ENCODE data around the gene TGM3.

DNA sequence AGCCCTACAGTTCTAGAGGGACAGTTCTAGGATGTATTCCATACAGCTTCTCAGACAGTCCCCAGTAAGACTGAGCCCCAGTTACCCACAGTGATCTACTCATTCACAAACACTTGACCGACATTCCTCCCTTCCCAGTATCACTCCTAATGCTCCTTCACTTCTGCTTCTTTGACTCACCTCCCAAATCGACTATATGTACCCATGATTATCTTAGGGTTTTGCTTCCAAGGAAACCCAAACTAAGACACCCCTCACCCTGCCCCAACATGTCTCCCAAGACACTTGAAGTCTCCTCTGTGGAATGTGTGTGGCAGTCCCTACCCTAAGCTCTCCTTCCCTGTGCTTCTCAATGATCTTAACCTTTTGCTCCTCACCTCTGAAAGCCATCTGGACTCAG, 61.3 kb downstream of the TGM3 start:
- TF ChIP-seq, protein P1, sequence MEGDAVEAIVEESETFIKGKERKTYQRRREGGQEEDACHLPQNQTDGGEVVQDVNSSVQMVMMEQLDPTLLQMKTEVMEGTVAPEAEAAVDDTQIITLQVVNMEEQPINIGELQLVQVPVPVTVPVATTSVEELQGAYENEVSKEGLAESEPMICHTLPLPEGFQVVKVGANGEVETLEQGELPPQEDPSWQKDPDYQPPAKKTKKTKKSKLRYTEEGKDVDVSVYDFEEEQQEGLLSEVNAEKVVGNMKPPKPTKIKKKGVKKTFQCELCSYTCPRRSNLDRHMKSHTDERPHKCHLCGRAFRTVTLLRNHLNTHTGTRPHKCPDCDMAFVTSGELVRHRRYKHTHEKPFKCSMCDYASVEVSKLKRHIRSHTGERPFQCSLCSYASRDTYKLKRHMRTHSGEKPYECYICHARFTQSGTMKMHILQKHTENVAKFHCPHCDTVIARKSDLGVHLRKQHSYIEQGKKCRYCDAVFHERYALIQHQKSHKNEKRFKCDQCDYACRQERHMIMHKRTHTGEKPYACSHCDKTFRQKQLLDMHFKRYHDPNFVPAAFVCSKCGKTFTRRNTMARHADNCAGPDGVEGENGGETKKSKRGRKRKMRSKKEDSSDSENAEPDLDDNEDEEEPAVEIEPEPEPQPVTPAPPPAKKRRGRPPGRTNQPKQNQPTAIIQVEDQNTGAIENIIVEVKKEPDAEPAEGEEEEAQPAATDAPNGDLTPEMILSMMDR (IDR thresholded peaks at IDR 0.05): no peak
- TF ChIP-seq EP300 (IDR thresholded peaks at IDR 0.05) (no peak), POLR2A (IDR thresholded peaks at IDR 0.05) (no peak)
